Mesodermal cell (in vitro differentiated cells): ENCODE data around the gene ATP4A.

Experiments
- H3K27ac ChIP-seq: 2 replicates; pipeline ENCODE4 v1.7.0; 2013; ENCODE audit warnings: mild to moderate bottlenecking, low read depth, low read length, moderate library complexity; ENCODE audit not compliant: severe bottlenecking
- H3K36me3 ChIP-seq: 2 replicates; pipeline ENCODE4 v1.7.1; 2013; ENCODE audit warnings: mild to moderate bottlenecking, low read length, moderate library complexity; ENCODE audit not compliant: control insufficient read depth, insufficient read depth
- H3K4me1 ChIP-seq: one replicate; pipeline ENCODE4 v1.7.1; 2013; ENCODE audit warnings: mild to moderate bottlenecking, low read length; ENCODE audit not compliant: insufficient read depth, control insufficient read depth, poor library complexity, severe bottlenecking
- H3K4me3 ChIP-seq: 2 replicates; pipeline ENCODE4 v1.7.0; 2013; ENCODE audit warnings: low read length, control low read depth, mild to moderate bottlenecking; ENCODE audit not compliant: insufficient read depth, poor library complexity, severe bottlenecking; ENCODE audit errors: extremely low read depth
- H3K9me3 ChIP-seq: 2 replicates; pipeline ENCODE4 v1.7.1; 2013; ENCODE audit warnings: mild to moderate bottlenecking, low read length, moderate library complexity; ENCODE audit not compliant: control insufficient read depth
- WGBS, 2 experiments: methylation state at CpG; one replicate each; pipeline ENCODE4 v1.1.5; 2013; ENCODE audit warnings: missing lambda C conversion rate in 2 of 2; ENCODE audit not compliant: insufficient coverage in 2 of 2; 5-methylcytosine and 5-hydroxymethylcytosine counted together

Gene ATP4A

DNA sequence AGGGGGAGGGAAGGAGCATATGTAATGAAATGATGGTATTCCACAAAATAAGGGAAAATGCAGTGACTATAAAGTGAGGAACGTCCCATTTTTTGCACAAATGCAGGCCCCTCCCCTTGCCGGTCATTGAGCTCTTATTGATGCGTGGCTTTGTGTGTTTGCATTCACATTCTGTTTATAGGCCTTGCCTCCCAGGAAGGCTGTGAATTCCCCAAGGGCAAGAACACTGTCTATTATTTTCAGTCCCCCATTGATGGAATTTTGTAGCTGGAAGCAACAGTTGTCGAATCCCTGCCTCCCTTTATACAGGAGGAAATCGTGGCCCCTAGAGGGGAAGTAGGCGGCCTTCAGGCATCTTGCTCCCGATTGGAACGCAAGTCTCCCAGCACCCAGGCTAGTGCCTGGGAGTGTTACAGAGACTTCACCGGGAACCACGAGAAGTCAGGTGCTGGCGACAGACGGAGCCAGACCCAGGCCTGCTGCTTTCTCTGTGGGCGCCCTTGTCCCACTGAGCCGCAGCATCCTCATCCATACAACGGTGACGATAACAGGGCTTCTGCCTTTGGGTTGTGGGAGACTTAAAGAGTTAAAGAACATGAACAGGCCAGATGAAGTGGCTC is 42.2 kb downstream of the ATP4A start:
- H3K36me3 ChIP-seq: no peaks in the 10 kb centered on the region
- no peaks in the 10 kb centered on the region for H3K9me3 ChIP-seq
- peaks cover 14% of the 10 kb centered on the region for H3K4me1 ChIP-seq
- WGBS, 2 experiments: 63 to 64% methylated on average over 12 to 15 of the region's 16 CpGs
- no peak overlapping the region for H3K4me3 ChIP-seq
- no peak overlapping the region for H3K27ac ChIP-seq

DNA sequence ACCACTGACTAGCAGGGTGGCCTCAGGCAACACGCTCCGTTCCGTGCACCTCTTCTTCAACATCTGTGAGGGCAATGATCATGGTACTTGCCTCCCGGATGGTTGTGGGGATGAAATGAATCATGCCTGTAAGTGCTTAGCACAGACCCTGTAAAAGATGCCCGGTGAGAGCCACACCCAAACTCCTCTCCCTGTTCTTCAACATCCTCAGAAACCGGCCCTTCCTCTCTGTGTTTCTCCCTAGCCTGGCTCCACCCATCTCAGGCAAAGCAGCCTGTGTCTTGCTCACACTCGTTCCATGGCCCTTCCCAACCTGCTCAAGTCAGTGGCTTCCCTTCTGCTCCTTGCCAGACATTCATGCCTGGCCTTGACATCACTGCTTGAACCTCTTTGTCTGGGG is 44.2 kb downstream of the ATP4A start:
- no peaks in the 10 kb centered on the region for H3K36me3 ChIP-seq
- no peak overlapping the region for H3K27ac ChIP-seq
- peaks cover 14% of the 10 kb centered on the region for H3K4me1 ChIP-seq
- 74 to 78% methylated on average over 6 of the region's 7 CpGs for WGBS, 2 experiments
- no peak overlapping the region for H3K4me3 ChIP-seq
- H3K9me3 ChIP-seq: no peaks in the 10 kb centered on the region

DNA sequence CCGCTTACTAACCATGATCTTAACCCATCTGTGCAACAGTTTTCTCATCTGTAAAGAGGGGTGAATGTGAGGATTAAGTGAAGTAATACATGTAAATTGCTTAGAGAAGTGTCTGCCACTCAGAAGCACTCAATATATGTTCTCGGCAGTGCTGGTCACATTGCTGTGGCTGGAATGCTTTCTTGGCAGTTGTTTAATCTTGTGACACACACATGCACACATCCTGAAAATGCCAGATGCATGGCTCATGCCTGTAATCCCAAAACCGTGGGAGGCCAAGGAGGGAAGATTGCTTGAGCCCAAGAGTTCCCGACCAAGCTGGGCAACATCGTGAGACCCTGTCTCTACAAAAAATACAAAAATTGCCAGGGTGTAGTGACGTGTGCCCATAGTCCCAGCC is 45.1 kb downstream of the ATP4A start:
- Histone ChIP-seq H3K9me3 (no peaks in the 10 kb centered on the region), H3K4me3 (no peak overlapping the region), H3K27ac (peak overlapping the region; percentile 69), H3K4me1 (peaks cover 14% of the 10 kb centered on the region), H3K36me3 (no peaks in the 10 kb centered on the region)
- WGBS, 2 experiments: 69 to 79% methylated on average over 5 of the region's 6 CpGs

DNA sequence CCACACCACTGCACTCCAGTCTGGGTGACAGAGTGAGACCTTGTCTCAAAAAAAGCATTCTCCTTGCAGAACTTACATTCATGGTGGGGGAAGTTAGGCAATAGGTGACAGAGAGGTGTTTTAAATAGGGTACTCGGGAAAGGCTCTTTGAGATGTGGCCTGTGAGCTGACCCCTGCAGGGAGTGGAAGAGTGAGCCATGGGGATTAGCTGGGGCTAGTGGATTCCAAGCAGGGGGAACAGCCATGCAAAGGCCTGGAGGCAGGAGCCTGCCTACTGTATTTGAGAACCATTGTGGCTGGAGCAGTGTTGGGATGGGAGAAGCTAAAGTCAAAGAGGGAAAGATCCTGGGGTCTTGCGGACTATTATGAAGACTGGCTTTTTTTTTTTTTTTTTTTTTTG is 46.1 kb downstream of the ATP4A start:
- Histone ChIP-seq H3K9me3 (no peaks in the 10 kb centered on the region), H3K36me3 (no peaks in the 10 kb centered on the region), H3K4me3 (no peak overlapping the region), H3K27ac (no peak overlapping the region), H3K4me1 (peaks cover 14% of the 10 kb centered on the region)
- 80 to 100% methylated on average over 1 to 2 of the region's 2 CpGs for WGBS, 2 experiments

DNA sequence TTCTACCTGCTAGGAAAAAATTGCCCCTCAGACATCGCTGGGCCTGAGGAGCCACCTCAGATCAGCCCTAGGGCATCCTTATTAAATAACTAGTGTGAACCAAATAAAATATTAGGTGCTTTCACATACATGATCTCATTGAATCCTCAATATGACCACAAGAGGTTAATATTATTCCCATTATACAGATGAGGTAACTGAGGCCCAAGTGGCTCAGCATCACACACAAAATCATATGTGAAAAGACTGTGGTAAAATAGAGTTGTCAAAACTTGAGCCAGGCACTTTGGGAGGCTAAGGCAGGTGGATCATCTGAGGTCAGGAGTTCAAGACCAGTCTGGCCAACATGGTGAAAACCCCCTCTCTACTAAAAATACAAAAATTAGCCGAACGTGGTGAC is 47.1 kb downstream of the ATP4A start:
- WGBS, 2 experiments: no CpG with 5 or more reads among the region's 3 CpGs
- Histone ChIP-seq H3K36me3 (no peaks in the 10 kb centered on the region), H3K4me3 (no peak overlapping the region), H3K27ac (no peak overlapping the region), H3K9me3 (no peaks in the 10 kb centered on the region), H3K4me1 (peaks cover 14% of the 10 kb centered on the region)

DNA sequence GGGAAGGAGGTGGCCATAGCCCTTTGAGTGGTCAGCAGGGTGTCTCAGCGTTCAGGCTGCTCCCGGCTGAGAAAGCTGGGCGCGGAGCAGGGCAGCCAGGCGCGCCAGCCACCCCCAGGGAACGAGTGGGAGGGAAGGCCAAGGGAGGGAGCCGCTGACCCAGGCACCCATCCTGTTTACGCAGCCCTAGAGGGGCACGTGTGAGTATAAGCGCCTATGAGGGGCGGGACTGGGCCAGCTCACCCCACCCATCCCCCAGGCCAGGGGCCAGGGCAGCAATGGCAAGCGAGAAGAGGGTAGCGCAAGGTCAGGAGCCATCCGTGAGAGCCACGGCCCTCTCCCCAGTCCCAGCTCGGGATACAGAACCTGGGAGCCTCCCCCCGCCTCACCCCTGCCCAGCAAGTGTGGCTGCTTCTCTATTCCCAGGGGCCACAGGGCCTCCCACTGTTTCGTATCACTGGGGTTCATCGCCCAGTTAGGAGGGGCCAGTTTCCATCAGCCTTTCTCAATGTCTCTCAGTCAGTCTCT is 49.1 kb downstream of the ATP4A start:
- H3K36me3 ChIP-seq: no peaks in the 10 kb centered on the region
- no peak overlapping the region for H3K4me3 ChIP-seq
- 41 to 57% methylated on average over 10 to 15 of the region's 20 CpGs for WGBS, 2 experiments
- no peak overlapping the region for H3K27ac ChIP-seq
- H3K9me3 ChIP-seq: no peaks in the 10 kb centered on the region
- peaks cover 14% of the 10 kb centered on the region for H3K4me1 ChIP-seq

DNA sequence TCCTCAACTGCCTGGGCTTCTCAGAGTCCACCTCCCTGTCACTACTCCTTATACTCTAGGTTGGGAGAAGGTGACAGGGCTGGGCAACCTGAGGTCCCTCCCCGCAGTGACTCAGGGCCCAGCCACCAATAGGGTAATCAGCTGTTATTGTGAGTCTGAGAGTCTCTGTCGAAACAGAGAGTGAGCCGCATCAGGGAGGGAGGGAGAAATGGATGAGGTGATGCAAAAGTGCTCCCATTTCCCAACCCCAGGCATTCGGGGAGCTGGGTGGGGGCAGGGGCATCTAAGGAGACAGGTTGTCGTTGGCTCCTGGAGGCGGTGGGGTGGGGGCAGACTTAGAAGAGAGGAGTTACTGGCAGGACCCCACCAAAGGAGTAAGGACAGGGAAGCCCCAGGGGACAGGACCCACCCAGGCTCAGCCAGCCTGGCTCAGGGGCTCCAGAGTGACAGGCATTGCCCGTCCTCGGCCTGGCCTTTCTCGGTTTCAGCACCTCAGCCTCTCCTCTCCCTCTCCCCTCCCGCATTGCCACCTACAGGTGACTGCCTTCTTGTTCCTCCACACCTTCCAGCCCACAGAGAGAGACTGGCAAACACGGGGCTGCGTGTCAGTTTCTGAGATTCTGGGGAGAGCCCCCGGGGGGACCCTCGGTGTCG is 49.7 kb downstream of the ATP4A start, which contains the start of gene DMKN:
DMKN (minus strand) TSS at position 22 of the 654 bp plus-strand sequence. CDS start 174 bp downstream, outside the sequence.
- 27 to 41% methylated on average over 5 to 9 of the region's 15 CpGs for WGBS, 2 experiments
- no peaks in the 10 kb centered on the region for H3K9me3 ChIP-seq
- no peaks in the 10 kb centered on the region for H3K36me3 ChIP-seq
- no peak within 1 kb of the TSS for H3K4me3 ChIP-seq
- peaks cover 8% of the 10 kb centered on the region for H3K4me1 ChIP-seq
- H3K27ac ChIP-seq: no peak within 1 kb of the TSS

DNA sequence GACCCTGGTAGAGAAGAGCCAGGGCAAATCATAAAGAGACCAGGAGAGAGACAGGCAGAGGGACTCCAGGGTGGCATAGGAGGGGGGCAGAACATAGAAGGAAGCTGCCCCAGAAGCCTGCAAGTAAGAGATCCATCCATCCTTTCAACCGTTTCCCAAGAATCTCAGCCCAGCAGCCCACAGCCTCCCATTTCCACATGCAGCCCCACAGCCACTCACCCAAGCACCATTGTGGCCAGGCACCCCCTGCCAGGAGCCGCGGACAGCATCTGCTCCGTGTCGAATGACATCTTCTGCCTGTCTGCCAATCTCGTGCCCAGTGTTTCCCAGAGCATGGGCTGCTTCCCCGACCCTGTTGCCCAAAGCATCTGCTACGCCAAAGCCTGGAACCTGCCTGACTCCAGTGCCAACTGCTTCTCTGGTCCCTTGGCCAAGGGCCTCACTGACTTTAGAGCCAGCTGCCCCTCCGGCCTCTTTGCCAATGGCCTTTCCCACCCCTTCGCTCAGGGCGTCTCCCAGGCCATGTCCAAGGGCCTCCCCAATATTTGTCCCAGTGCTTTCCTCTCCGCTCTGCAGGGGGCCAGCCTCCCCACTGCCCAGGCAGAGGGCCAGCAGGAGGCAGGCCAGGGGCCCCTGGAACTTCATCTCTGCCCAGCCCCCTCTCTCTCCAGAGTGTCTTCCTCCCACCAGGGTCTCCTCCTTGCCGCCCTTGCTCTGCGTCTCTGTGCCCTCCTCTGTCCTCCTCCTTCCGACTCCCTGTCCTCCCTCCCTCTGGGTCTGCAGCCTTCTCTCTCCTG is 50.4 kb downstream of the ATP4A start:
- no peaks in the 10 kb centered on the region for H3K36me3 ChIP-seq
- no peak overlapping the region for H3K27ac ChIP-seq
- 83 to 90% methylated on average over 14 to 15 of the region's 15 CpGs for WGBS, 2 experiments
- no peaks in the 10 kb centered on the region for H3K9me3 ChIP-seq
- H3K4me1 ChIP-seq: peaks cover 2% of the 10 kb centered on the region
- no peak overlapping the region for H3K4me3 ChIP-seq

DNA sequence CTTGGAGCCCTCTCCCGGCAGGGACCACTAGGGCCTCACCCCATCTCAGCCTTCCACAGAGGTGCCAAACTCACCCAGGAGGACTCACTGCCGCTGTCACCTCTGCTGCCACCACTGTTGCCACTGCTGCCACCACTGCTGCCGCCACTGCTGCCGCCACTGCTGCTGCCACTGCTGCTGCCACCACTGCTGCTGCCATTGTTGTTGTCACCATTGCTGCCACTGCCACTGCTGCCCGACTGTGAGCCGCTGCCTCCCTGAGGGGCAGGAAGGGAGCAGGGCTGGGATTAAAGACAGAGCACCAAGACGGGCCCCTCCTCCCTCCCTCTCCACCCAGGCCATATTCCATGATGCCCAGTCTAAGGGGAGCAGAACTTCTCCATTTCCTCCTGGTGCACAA is 52.1 kb downstream of the ATP4A start:
- H3K36me3 ChIP-seq: no peaks in the 10 kb centered on the region
- H3K27ac ChIP-seq: no peak overlapping the region
- H3K4me1 ChIP-seq: no peaks in the 10 kb centered on the region
- no peaks in the 10 kb centered on the region for H3K9me3 ChIP-seq
- no peak overlapping the region for H3K4me3 ChIP-seq
- 82 to 84% methylated on average over 5 to 6 of the region's 7 CpGs for WGBS, 2 experiments

DNA sequence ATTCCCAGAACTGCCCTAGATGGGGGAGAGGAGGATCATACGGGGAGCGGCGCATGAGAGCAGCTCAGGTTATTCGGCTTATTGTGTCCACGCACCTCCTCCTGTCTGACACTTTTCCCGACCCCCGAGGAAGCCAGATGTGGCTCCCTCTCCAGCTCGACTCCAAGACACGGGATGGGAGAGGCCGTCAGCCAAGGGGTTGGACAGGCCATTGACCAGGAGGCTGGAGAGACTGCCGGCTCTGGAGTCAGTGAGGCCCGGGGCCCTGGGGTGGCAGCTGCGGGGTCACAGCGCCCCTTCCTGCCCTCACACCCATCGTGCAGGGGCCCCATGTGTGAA is 52.9 kb downstream of the ATP4A start:
- no peaks in the 10 kb centered on the region for H3K36me3 ChIP-seq
- no peaks in the 10 kb centered on the region for H3K9me3 ChIP-seq
- peak overlapping the region; percentile 43 for H3K4me3 ChIP-seq
- H3K27ac ChIP-seq: no peak overlapping the region
- WGBS, 2 experiments: 34% methylated on average over 13 of the region's 15 CpGs
- no peaks in the 10 kb centered on the region for H3K4me1 ChIP-seq
